A673 (cell line): Measurements from ENCODE around the gene IGF1R. TPM values are rescaled to one million over a fixed set of nuclear protein-coding genes. Genes with fewer than 3 reads are reported as not detected.
"Not testable (repeated sequence)": the region's sequence is repeated elsewhere in the genome, so short reads cannot be mapped to it uniquely, and the experiment has no call there.

Experiments
- BruUV-seq: library from RNA; stranded (reverse); fragments of 400-500 nt; replicated peaks from 2 replicates; lab custom pipeline; 2021; lab: Mats Ljungman, UMichigan
- CTCF ChIA-PET: fragments of 300-600 bp; sonication (Branson Sonifier 250); formaldehyde crosslinking; loops from one replicate; lab custom pipeline; 2022; ENCODE audit warnings: antibody characterized with exemption; lab: Charles Lee
- POLR2A ChIA-PET: fragments of 300-600 bp; sonication (Branson Sonifier 250); formaldehyde crosslinking; loops from one replicate; lab custom pipeline; 2022; ENCODE audit warnings: antibody characterized with exemption; ENCODE audit not compliant: low non-redundant PET; lab: Charles Lee
- DNase-seq: peaks from one replicate; pipeline ENCODE4 v3.0.0-alpha.2; 2015; ENCODE audit warnings: low spot score
- H3K27ac ChIP-seq: fragments of 200-600 bp; sonication (generic); 2 replicates; pipeline ENCODE4 v1.5.1; 2016; ENCODE audit warnings: mixed run types, low read depth, mild to moderate bottlenecking, mixed read lengths, antibody characterized with exemption, low read length; ENCODE audit not compliant: poor library complexity, severe bottlenecking
- H3K27me3 ChIP-seq: fragments of 200-600 bp; sonication (generic); replicated peaks from 2 replicates; pipeline ENCODE4 v1.6.1; 2017; ENCODE audit warnings: mixed run types, low read depth, mild to moderate bottlenecking, mixed read lengths, antibody characterized with exemption, low read length; ENCODE audit not compliant: insufficient read depth, poor library complexity
- H3K36me3 ChIP-seq: fragments of 200-600 bp; sonication (generic); 2 replicates; pipeline ENCODE4 v1.6.1; 2016; ENCODE audit warnings: mixed run types, mild to moderate bottlenecking, mixed read lengths, antibody characterized with exemption, low read length; ENCODE audit not compliant: insufficient read depth, poor library complexity, severe bottlenecking
- H3K4me1 ChIP-seq: fragments of 200-600 bp; sonication (generic); 2 replicates; pipeline ENCODE4 v1.6.1; 2017; ENCODE audit warnings: mixed run types, mild to moderate bottlenecking, mixed read lengths, antibody characterized with exemption, low read length; ENCODE audit not compliant: insufficient read depth, poor library complexity, severe bottlenecking
- H3K4me3 ChIP-seq: fragments of 200-600 bp; sonication (generic); 2 replicates; pipeline ENCODE4 v1.5.1; 2016; ENCODE audit warnings: low read depth, mixed run types, mild to moderate bottlenecking, mixed read lengths, low read length; ENCODE audit not compliant: poor library complexity, severe bottlenecking
- H3K9me3 ChIP-seq: fragments of 200-600 bp; sonication (generic); 2 replicates; pipeline ENCODE4 v1.6.1; 2016; ENCODE audit warnings: mixed run types, low read depth, mild to moderate bottlenecking, mixed read lengths, antibody characterized with exemption, low read length; ENCODE audit not compliant: poor library complexity, severe bottlenecking
- EZH2 ChIP-seq: fragments of 200-600 bp; sonication (generic); IDR thresholded peaks from 2 replicates; pipeline ENCODE4 v1.6.1; 2017; ENCODE audit warnings: borderline replicate concordance, low read depth, mild to moderate bottlenecking, mixed read lengths, antibody characterized with exemption, low read length; ENCODE audit not compliant: poor library complexity, severe bottlenecking
- intact Hi-C: fragments of 100-400 bp; cut with micrococcal nuclease; formaldehyde crosslinking; loops from one replicate; pipeline ENCODE4 v1.10.0; 2022; ENCODE audit not compliant: unreplicated experiment
- total RNA-seq: library from RNA; stranded (reverse); gene quantifications from 2 replicates; pipeline ENCODE4 v1.2.3, GENCODE V29; 2021
- TF ChIP-seq, protein P1 (sequence below): fragments of 300-800, 200-600 bp; sonication (generic); conservative IDR thresholded peaks from 2 replicates; pipeline ENCODE4 v1.5.1; 2017; ENCODE audit warnings: low read depth, mild to moderate bottlenecking, antibody characterized with exemption, low read length, moderate library complexity, mixed read lengths

Gene IGF1R
- total RNA-seq, 1 experiment from 2014 or later: 34.9 TPM

DNA sequence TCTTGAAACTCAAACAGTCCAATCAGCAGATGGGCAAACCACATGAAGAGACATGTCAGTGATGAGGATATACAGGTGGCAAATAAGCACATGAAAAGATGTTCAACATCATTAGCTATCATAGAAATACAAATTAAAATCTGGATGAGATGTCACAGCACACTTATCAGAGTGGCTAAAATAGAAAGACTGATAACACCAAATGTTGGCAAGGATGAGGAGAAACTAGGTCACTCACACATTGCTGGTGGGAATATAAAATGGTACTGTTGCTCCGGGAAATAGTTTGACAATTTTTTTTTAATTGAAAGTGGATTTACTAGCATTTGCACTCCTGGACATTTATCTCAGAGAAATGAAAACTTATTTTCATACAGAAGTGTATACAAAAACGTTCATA lies 350.9 kb downstream of the IGF1R start:
- no peak overlapping the region for H3K4me3 ChIP-seq
- TF ChIP-seq, protein P1, sequence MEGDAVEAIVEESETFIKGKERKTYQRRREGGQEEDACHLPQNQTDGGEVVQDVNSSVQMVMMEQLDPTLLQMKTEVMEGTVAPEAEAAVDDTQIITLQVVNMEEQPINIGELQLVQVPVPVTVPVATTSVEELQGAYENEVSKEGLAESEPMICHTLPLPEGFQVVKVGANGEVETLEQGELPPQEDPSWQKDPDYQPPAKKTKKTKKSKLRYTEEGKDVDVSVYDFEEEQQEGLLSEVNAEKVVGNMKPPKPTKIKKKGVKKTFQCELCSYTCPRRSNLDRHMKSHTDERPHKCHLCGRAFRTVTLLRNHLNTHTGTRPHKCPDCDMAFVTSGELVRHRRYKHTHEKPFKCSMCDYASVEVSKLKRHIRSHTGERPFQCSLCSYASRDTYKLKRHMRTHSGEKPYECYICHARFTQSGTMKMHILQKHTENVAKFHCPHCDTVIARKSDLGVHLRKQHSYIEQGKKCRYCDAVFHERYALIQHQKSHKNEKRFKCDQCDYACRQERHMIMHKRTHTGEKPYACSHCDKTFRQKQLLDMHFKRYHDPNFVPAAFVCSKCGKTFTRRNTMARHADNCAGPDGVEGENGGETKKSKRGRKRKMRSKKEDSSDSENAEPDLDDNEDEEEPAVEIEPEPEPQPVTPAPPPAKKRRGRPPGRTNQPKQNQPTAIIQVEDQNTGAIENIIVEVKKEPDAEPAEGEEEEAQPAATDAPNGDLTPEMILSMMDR: no peak
- TF ChIP-seq EZH2: no peak
- no peak overlapping the region for H3K27ac ChIP-seq
- no peaks in the 10 kb centered on the region for H3K4me1 ChIP-seq
- H3K9me3 ChIP-seq: no peaks in the 10 kb centered on the region
- intact Hi-C loops: no loop called here
- no peak for DNase-seq
- H3K27me3 ChIP-seq: no peaks in the 10 kb centered on the region
- H3K36me3 ChIP-seq: no peaks in the 10 kb centered on the region
- POLR2A ChIA-PET: no interaction called here
- CTCF ChIA-PET: no interaction called here
- no TSS peak for BruUV-seq

DNA sequence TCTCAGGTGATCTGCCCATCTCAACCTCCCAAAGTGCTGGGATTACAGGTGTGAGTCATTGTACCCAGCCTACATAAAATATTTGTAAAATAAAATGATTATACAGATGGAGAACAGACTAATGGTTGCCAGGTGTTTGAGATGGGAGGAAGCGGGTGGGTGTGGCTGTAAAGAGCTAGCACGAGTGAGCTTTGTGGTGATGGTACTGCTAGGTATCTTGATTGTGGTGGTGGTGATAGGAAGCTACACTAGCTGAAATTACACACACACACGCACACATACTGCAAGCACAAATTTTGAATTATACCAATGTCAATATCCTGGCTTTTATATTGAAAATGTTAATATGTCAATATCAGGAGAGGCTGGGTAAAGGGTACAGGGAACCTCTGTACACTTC lies 353.9 kb downstream of the IGF1R start:
- no peak for TF ChIP-seq EZH2
- TF ChIP-seq, protein P1: no peak
- no peaks in the 10 kb centered on the region for H3K36me3 ChIP-seq
- no peaks in the 10 kb centered on the region for H3K27me3 ChIP-seq
- H3K4me1 ChIP-seq: no peaks in the 10 kb centered on the region
- intact Hi-C loops: no loop called here
- ChIA-PET POLR2A (no interaction called here), CTCF (interaction anchor here (0.6 kb wide), 1 partner anchor 101 kb away, joined by 4 read pairs; no protein-coding TSS in a partner anchor)
- H3K4me3 ChIP-seq: no peak overlapping the region
- H3K27ac ChIP-seq: no peak overlapping the region
- H3K9me3 ChIP-seq: no peaks in the 10 kb centered on the region
- DNase-seq: no peak
- no TSS peak for BruUV-seq

DNA sequence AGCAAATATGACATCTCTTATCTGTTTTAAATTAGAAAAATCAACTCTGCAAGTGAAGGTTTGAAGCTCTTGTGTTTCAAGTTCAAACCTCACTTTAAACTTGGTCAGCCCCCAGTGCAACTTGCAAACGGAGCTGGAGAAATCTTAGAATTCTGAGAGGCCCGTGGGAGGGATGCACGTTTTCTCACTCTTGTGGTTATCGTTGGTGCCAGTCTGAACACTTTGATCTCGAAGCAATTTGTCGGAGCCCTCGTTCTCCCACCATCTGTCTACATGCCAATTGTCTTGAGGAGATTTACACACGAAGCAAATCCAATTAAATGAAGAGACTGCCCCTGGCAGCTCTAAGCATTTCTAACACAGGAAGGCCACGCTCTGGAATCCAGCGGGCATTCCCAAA lies 355.0 kb downstream of the IGF1R start:
- H3K27me3 ChIP-seq, intact Hi-C loops, H3K4me1 ChIP-seq, H3K4me3 ChIP-seq, BruUV-seq, DNase-seq, H3K9me3 ChIP-seq, H3K27ac ChIP-seq, H3K36me3 ChIP-seq, CTCF ChIA-PET, POLR2A ChIA-PET: not testable (repeated sequence)

DNA sequence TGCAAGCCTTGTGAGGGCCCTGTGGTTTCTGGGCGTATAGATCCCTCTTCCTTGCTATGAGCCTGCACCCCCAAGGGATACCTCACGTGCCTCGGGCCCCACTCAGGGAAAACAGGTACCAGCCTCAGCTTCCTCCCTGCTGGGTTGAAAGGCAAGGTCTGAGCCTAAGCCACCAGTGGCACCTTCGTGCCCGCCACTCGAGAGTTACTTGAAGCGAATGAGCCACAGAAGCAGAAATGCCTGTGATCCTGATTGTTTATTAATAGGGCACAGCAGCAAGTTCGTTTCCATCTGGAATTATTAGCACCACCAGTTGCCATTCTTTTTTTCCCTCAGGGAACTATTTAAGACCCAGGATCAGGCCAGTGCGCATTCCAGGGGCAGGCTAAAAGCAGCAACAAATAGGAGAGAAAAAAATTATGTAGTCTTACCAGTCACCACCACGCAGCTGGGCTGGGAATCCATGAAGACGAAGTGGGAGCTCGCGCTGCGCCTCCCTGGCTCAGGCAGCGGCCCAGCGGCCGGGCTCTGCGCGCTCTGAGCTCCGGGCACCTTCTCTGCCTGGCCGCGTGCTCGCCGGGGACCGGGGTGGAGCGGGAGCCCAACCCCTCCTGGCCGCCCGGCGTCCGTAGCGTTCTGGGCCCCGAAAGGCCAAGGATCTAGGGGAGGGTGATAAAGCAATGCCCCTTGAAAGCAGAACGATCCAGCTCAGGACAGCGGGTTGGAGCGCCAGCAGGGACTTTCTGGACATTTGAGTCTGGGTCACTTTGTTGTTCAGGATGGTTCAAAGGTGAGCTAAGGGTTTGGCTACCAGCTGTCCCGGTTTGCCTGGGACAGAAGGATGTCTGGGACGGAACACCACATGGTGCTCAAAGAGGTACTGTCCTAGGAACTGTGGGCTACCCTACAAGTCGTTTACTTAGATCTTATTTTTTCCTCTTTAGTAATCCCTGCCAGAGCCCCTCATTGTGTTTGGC lies 356.9 kb downstream of the IGF1R start:
- intact Hi-C loops, H3K4me1 ChIP-seq, H3K36me3 ChIP-seq, BruUV-seq, CTCF ChIA-PET, H3K27me3 ChIP-seq, POLR2A ChIA-PET, H3K27ac ChIP-seq, H3K4me3 ChIP-seq, DNase-seq, H3K9me3 ChIP-seq: not testable (repeated sequence)
